Measurements from ENCODE around the gene ADIG. TPM values are rescaled to one million over a fixed set of nuclear protein-coding genes. Genes with fewer than 3 reads are reported as not detected.
"Not testable (repeated sequence)": the region's sequence is repeated elsewhere in the genome, so short reads cannot be mapped to it uniquely, and the experiment has no call there.

ADIG gene
- total RNA-seq, 4 donors from 2014 or later: not detected

GRCh38 chr20:38589351-38589750 lies 8.4 kb downstream of the ADIG start:
- WGBS, 2 donors: 81 to 82% methylated on average over 4 of the region's 4 CpGs
- TF ChIP-seq CTCF (IDR thresholded peaks at IDR 0.05) (no peak), EP300 (IDR thresholded peaks at IDR 0.05) (no peak), POLR2A (IDR thresholded peaks at IDR 0.05) (no peak)
- Histone ChIP-seq H3K4me1 (no peaks in the 10 kb centered on the region), H3K27ac (no peak overlapping the region), H3K9me3 (no peaks in the 10 kb centered on the region), H3K36me3 (no peaks in the 10 kb centered on the region), H3K4me3 (no peak overlapping the region), H3K27me3 (peaks cover 0 to 9% of the 10 kb centered on the region in 2 donors)
- DNase-seq (ENCODE audit: low spot score in 2 of 2): no peak

GRCh38 chr20:38589967-38590675 lies 9.1 kb downstream of the ADIG start:
- Histone ChIP-seq H3K4me1 (no peaks in the 10 kb centered on the region), H3K4me3 (no peak overlapping the region), H3K36me3 (no peaks in the 10 kb centered on the region), H3K27me3 (peaks cover 0 to 9% of the 10 kb centered on the region in 2 donors), H3K27ac (no peak overlapping the region), H3K9me3 (no peaks in the 10 kb centered on the region)
- TF ChIP-seq POLR2A (IDR thresholded peaks at IDR 0.05) (no peak), CTCF (IDR thresholded peaks at IDR 0.05) (no peak), EP300 (IDR thresholded peaks at IDR 0.05) (no peak)
- 76 to 84% methylated on average over 3 of the region's 3 CpGs for WGBS, 2 donors
- DNase-seq (ENCODE audit: low spot score in 2 of 2): no peak

GRCh38 chr20:38590676-38591473 lies 9.9 kb downstream of the ADIG start:
- TF ChIP-seq CTCF (IDR thresholded peaks at IDR 0.05): no peak
- TF ChIP-seq EP300 (IDR thresholded peaks at IDR 0.05): no peak
- TF ChIP-seq POLR2A (IDR thresholded peaks at IDR 0.05): no peak
- WGBS, 2 donors: 73% methylated on average over 17 to 18 of the region's 18 CpGs
- no peak overlapping the region for H3K4me3 ChIP-seq
- no peak overlapping the region for H3K27ac ChIP-seq
- peaks cover 0 to 9% of the 10 kb centered on the region in 2 donors for H3K27me3 ChIP-seq
- no peaks in the 10 kb centered on the region for H3K36me3 ChIP-seq
- DNase-seq (ENCODE audit: low spot score in 2 of 2): no peak
- H3K4me1 ChIP-seq: no peaks in the 10 kb centered on the region
- H3K9me3 ChIP-seq: no peaks in the 10 kb centered on the region

GRCh38 chr20:38591474-38592410 lies 10.7 kb downstream of the ADIG start:
- DNase-seq (ENCODE audit: low spot score in 2 of 2): no peak
- H3K27me3 ChIP-seq: peaks cover 0 to 9% of the 10 kb centered on the region in 2 donors
- no peak overlapping the region for H3K4me3 ChIP-seq
- no peaks in the 10 kb centered on the region for H3K4me1 ChIP-seq
- no peak for TF ChIP-seq CTCF (IDR thresholded peaks at IDR 0.05)
- no peak for TF ChIP-seq POLR2A (IDR thresholded peaks at IDR 0.05)
- no peak for TF ChIP-seq EP300 (IDR thresholded peaks at IDR 0.05)
- no peaks in the 10 kb centered on the region for H3K36me3 ChIP-seq
- no peak overlapping the region for H3K27ac ChIP-seq
- 82 to 83% methylated on average over 18 to 21 of the region's 21 CpGs for WGBS, 2 donors
- no peaks in the 10 kb centered on the region for H3K9me3 ChIP-seq

GRCh38 chr20:38592411-38592790 lies 11.4 kb downstream of the ADIG start:
- not testable (repeated sequence) for H3K27ac ChIP-seq; H3K4me3 ChIP-seq; H3K9me3 ChIP-seq; H3K27me3 ChIP-seq; H3K36me3 ChIP-seq; H3K4me1 ChIP-seq; DNase-seq (ENCODE audit: low spot score in 2 of 2)
- WGBS, 2 donors: 65 to 68% methylated on average over 3 of the region's 3 CpGs

GRCh38 chr20:38594281-38594680 lies 13.3 kb downstream of the ADIG start:
- DNase-seq (ENCODE audit: low spot score in 2 of 2); H3K4me1 ChIP-seq; H3K9me3 ChIP-seq; H3K4me3 ChIP-seq; H3K27ac ChIP-seq; H3K36me3 ChIP-seq; H3K27me3 ChIP-seq: not testable (repeated sequence)
- 70 to 71% methylated on average over 12 of the region's 12 CpGs for WGBS, 2 donors

GRCh38 chr20:38595886-38596285 lies 14.9 kb downstream of the ADIG start:
- H3K4me1 ChIP-seq; H3K27ac ChIP-seq; H3K4me3 ChIP-seq; H3K36me3 ChIP-seq; DNase-seq (ENCODE audit: low spot score in 2 of 2); H3K9me3 ChIP-seq: not testable (repeated sequence)
- H3K27me3 ChIP-seq: peaks cover 0 to 16% of the 10 kb centered on the region in 2 donors
- WGBS, 2 donors: 87 to 88% methylated on average over 11 to 15 of the region's 15 CpGs
